DND-41 (cell line): ENCODE results near the gene TFF2.

Source experiments
- ATAC-seq: fragments of 200-7000 bp; cut with Tn5 transposase; 3 replicates; pipeline ENCODE4 v1.9.1; 2021; ENCODE audit warnings: low read depth; ENCODE audit not compliant: insufficient read depth
- DNase-seq: peaks from one replicate; pipeline ENCODE4 v3.0.0-alpha.2; 2020
- H2AFZ ChIP-seq: 2 replicates; pipeline ENCODE4 v1.6.0; 2012; ENCODE audit warnings: low read depth, low read length
- H3K27ac ChIP-seq: 2 replicates; pipeline ENCODE4 v1.5.1; 2012; ENCODE audit warnings: low read length, inconsistent platforms
- H3K27me3 ChIP-seq: fragments of 200-600 bp; sonication (generic); 2 replicates; pipeline ENCODE4 v1.6.0; 2012; ENCODE audit warnings: low read length, mild to moderate bottlenecking, inconsistent platforms; ENCODE audit not compliant: insufficient read depth, poor library complexity
- H3K36me3 ChIP-seq: 2 replicates; pipeline ENCODE4 v1.5.1; 2012; ENCODE audit warnings: low read length, inconsistent platforms; ENCODE audit not compliant: insufficient read depth
- H3K4me1 ChIP-seq: 2 replicates; pipeline ENCODE4 v1.5.1; 2012; ENCODE audit warnings: mild to moderate bottlenecking, low read length; ENCODE audit not compliant: insufficient read depth
- H3K4me2 ChIP-seq: 2 replicates; pipeline ENCODE4 v1.6.0; 2012; ENCODE audit warnings: mild to moderate bottlenecking, moderate library complexity, low read length, inconsistent platforms; ENCODE audit not compliant: insufficient read depth
- H3K4me3 ChIP-seq, 2 experiments: fragments of 200-600 bp in 1 of 2; shearing (Covaris generic) in 1 of 2; 2 replicates each; pipeline ENCODE4 v1.5.1; 2012 to 2016; ENCODE audit warnings: inconsistent platforms in 2 of 2, low read length in 2 of 2, mild to moderate bottlenecking in 2 of 2, low read depth in 1 of 2, moderate library complexity in 1 of 2
- H3K79me2 ChIP-seq: 2 replicates; pipeline ENCODE4 v1.6.0; 2012; ENCODE audit warnings: low read length, inconsistent platforms; ENCODE audit not compliant: insufficient read depth
- H3K9ac ChIP-seq: 2 replicates; pipeline ENCODE4 v1.6.0; 2012; ENCODE audit warnings: low read depth, mild to moderate bottlenecking, inconsistent platforms, low read length, moderate library complexity
- H3K9me3 ChIP-seq: 2 replicates; pipeline ENCODE4 v1.5.1; 2012; ENCODE audit warnings: low read length, moderate library complexity, mild to moderate bottlenecking, inconsistent platforms; ENCODE audit not compliant: insufficient read depth, severe bottlenecking
- H4K20me1 ChIP-seq: 2 replicates; pipeline ENCODE4 v1.6.0; 2012; ENCODE audit warnings: low read length; ENCODE audit not compliant: insufficient read depth
- EZH2 ChIP-seq: IDR thresholded peaks from 3 replicates; pipeline ENCODE4 v1.6.1; 2012; ENCODE audit warnings: borderline replicate concordance, low read depth, mild to moderate bottlenecking, moderate library complexity, low read length, inconsistent platforms; ENCODE audit not compliant: severe bottlenecking
- TF ChIP-seq, protein P1 (sequence below): IDR thresholded peaks from 2 replicates; pipeline ENCODE4 v1.5.1; 2012; ENCODE audit warnings: borderline replicate concordance, low read length, moderate library complexity, mild to moderate bottlenecking; ENCODE audit not compliant: poor library complexity, severe bottlenecking; ENCODE audit errors: extremely low read depth

Gene TFF2

DNA sequence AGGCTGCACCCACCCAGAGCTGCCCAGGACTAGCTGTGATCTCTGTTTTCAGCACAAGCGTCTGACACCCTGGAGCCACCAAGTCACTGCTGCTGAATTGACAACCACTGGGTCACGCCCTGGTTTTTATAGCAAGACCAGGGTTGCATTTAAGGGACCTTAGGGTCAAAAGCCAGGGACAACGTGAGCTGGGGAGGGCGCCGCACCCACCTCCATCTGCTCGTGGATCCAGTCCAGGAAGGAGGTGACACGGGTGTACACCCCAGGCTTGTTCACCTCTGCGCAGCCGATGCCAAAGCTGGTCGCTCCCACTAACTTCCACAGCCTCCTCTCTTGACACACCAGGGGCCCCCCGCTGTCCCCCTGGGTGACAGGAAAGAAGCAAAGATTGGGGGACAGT, 24.7 kb upstream of the TFF2 start:
- no peak overlapping the region for H2AFZ ChIP-seq
- H3K4me1 ChIP-seq = no peaks in the 10 kb centered on the region

DNA sequence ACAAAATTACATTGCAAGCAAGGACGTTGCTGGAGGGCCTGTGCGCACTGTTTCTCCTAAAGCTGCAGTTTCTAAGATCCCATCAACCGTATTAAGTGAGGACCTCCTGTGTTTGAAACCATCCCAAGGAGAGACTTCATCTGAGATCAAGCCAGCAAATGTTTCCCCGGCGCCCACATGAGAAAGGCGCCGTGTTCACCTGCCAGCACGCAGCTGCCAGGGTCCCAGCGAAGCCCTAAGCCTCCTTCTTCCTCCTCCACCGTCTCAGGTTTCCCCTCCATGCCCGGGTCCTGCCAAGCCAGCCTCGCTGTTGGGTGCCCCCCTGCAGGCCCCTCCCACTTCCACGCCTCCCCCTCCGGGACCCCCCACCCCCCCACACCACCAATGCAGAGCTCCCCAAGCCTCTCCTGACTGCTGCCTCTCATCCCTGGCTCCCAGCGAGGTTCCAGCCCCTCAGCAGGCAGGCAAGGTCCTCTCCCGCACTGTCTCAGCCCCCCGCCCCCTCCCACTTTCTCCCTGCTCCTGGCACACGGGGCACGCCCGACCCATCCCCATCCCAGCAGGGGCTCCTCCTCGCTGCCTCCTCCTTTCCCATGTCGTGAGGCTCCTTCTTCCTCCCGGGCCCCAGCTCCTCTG, 24.2 kb upstream of the TFF2 start:
- Histone ChIP-seq H3K79me2 (no peaks in the 10 kb centered on the region), H3K27me3 (no peaks in the 10 kb centered on the region), H4K20me1 (no peaks in the 10 kb centered on the region), H3K27ac (no peak overlapping the region), H3K4me2 (no peak overlapping the region), H3K9ac (no peak overlapping the region), H2AFZ (no peak overlapping the region), H3K9me3 (no peaks in the 10 kb centered on the region), H3K36me3 (no peaks in the 10 kb centered on the region), H3K4me3 (no peak overlapping the region), H3K4me1 (no peaks in the 10 kb centered on the region)
- no peak for TF ChIP-seq EZH2
- TF ChIP-seq, protein P1, sequence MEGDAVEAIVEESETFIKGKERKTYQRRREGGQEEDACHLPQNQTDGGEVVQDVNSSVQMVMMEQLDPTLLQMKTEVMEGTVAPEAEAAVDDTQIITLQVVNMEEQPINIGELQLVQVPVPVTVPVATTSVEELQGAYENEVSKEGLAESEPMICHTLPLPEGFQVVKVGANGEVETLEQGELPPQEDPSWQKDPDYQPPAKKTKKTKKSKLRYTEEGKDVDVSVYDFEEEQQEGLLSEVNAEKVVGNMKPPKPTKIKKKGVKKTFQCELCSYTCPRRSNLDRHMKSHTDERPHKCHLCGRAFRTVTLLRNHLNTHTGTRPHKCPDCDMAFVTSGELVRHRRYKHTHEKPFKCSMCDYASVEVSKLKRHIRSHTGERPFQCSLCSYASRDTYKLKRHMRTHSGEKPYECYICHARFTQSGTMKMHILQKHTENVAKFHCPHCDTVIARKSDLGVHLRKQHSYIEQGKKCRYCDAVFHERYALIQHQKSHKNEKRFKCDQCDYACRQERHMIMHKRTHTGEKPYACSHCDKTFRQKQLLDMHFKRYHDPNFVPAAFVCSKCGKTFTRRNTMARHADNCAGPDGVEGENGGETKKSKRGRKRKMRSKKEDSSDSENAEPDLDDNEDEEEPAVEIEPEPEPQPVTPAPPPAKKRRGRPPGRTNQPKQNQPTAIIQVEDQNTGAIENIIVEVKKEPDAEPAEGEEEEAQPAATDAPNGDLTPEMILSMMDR = no peak
- DNase-seq (no peak), ATAC-seq (no peak)

More for the DNA sequence above, 24.7 kb upstream of the TFF2 start:
- H3K27me3 ChIP-seq = no peaks in the 10 kb centered on the region
- DNase-seq (no peak), ATAC-seq (no peak)
- H3K79me2 ChIP-seq = no peaks in the 10 kb centered on the region
- no peak overlapping the region for H3K4me3 ChIP-seq
- H3K4me2 ChIP-seq = no peak overlapping the region
- TF ChIP-seq EZH2 = no peak
- TF ChIP-seq, protein P1 = no peak
- H3K36me3 ChIP-seq = no peaks in the 10 kb centered on the region
- H3K9ac ChIP-seq = no peak overlapping the region
- no peaks in the 10 kb centered on the region for H4K20me1 ChIP-seq
- H3K9me3 ChIP-seq = no peaks in the 10 kb centered on the region
- no peak overlapping the region for H3K27ac ChIP-seq

DNA sequence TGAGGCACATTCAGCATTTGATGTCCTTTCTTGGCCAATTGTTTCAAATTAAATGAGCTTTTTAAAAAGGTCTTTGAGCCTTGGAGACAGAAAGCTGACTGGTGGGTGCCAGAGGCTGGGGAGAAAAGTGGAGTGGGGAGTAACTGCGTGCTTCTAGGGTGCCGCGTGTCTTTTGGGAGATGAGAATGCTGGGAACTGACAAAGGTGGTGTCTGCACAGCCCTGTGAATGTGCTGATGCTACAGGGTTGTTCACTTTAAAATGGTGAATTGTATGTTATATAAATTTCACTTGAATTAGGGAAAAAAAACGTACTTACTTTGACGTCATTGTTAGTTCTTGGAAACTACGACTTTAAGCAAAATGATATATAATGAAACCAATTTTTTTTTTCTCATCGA, 23.7 kb upstream of the TFF2 start:
- H4K20me1 ChIP-seq = no peaks in the 10 kb centered on the region
- H3K27ac ChIP-seq = no peak overlapping the region
- DNase-seq = no peak
- H3K9ac ChIP-seq = no peak overlapping the region
- no peaks in the 10 kb centered on the region for H3K27me3 ChIP-seq
- no peak overlapping the region for H3K4me2 ChIP-seq
- no peaks in the 10 kb centered on the region for H3K79me2 ChIP-seq
- H3K4me1 ChIP-seq = no peaks in the 10 kb centered on the region
- H3K4me3 ChIP-seq = no peak overlapping the region
- H3K36me3 ChIP-seq = no peaks in the 10 kb centered on the region
- H3K9me3 ChIP-seq = no peaks in the 10 kb centered on the region
- TF ChIP-seq, protein P1 = no peak
- TF ChIP-seq EZH2 = no peak
- ATAC-seq = no peak
- H2AFZ ChIP-seq = no peak overlapping the region
